SK-N-SH treated with all-trans-retinoic acid at 6 μM for 48 hours (cell line): ENCODE data around the gene LTBR.

Experiments used
- ATAC-seq: fragments of 200-7000 bp; cut with Tn5 transposase; 3 replicates; pipeline ENCODE4 v1.9.1; 2020; ENCODE audit warnings: mild to moderate bottlenecking, moderate library complexity
- ARNTL ChIP-seq: fragments of 450-650 bp; formaldehyde crosslinking; IDR thresholded peaks from 2 replicates; pipeline ENCODE4 v1.5.0; 2020; ENCODE audit warnings: low read depth, mild to moderate bottlenecking, moderate library complexity, borderline replicate concordance
- BACH2 ChIP-seq: fragments of 250-450 bp; sonication (Bioruptor Pico); IDR thresholded peaks from 2 replicates; pipeline ENCODE4 v1.9.0; 2021; ENCODE audit warnings: mild to moderate bottlenecking, borderline replicate concordance
- CREB5 ChIP-seq: fragments of 250-450 bp; sonication (Bioruptor Pico); IDR thresholded peaks from 2 replicates; pipeline ENCODE4 v1.5.1; 2020; ENCODE audit warnings: low read depth, mild to moderate bottlenecking, moderate library complexity
- CSDC2 ChIP-seq: fragments of 250-450 bp; sonication (Bioruptor Pico); IDR thresholded peaks from 2 replicates; pipeline ENCODE4 v1.5.0; 2020; ENCODE audit warnings: mild to moderate bottlenecking, moderate library complexity
- CSRNP3 ChIP-seq: fragments of 250-450 bp; sonication (Bioruptor Pico); IDR thresholded peaks from 2 replicates; pipeline ENCODE4 v1.5.1; 2021; ENCODE audit warnings: mild to moderate bottlenecking, moderate library complexity
- ESRRG ChIP-seq: fragments of 250-450 bp; sonication (Bioruptor Pico); IDR thresholded peaks from 2 replicates; pipeline ENCODE4 v1.6.1; 2021; ENCODE audit warnings: mild to moderate bottlenecking
- GLIS3 ChIP-seq: fragments of 250-450 bp; sonication (Bioruptor Pico); IDR thresholded peaks from 2 replicates; pipeline ENCODE4 v1.5.0; 2020; ENCODE audit warnings: mild to moderate bottlenecking, moderate library complexity
- ISL1 ChIP-seq: fragments of 250-450 bp; sonication (Bioruptor Pico); IDR thresholded peaks from 2 replicates; pipeline ENCODE4 v2.1.2; 2022; ENCODE audit warnings: mild to moderate bottlenecking, moderate library complexity
- OSR1 ChIP-seq: fragments of 250-450 bp; sonication (Bioruptor Pico); IDR thresholded peaks from 2 replicates; pipeline ENCODE4 v1.8.0; 2022; ENCODE audit warnings: moderate library complexity, mild to moderate bottlenecking, inconsistent platforms
- POU6F1 ChIP-seq: fragments of 250-450 bp; sonication (Bioruptor Pico); IDR thresholded peaks from 2 replicates; pipeline ENCODE4 v1.8.0; 2021; ENCODE audit warnings: low read depth, mild to moderate bottlenecking, moderate library complexity, borderline replicate concordance
- PPARA ChIP-seq: fragments of 250-450 bp; sonication (Bioruptor Pico); IDR thresholded peaks from 2 replicates; pipeline ENCODE4 v1.5.0; 2020; ENCODE audit warnings: mild to moderate bottlenecking, borderline replicate concordance
- RARB ChIP-seq: fragments of 250-450 bp; sonication (Bioruptor Pico); IDR thresholded peaks from 2 replicates; pipeline ENCODE4 v1.8.0; 2021; ENCODE audit warnings: mild to moderate bottlenecking, moderate library complexity
- TOX ChIP-seq: fragments of 250-450 bp; sonication (Bioruptor Pico); IDR thresholded peaks from 2 replicates; pipeline ENCODE4 v1.8.0; 2021; ENCODE audit warnings: mild to moderate bottlenecking, moderate library complexity, borderline replicate concordance
- TSHZ2 ChIP-seq: fragments of 250-450 bp; sonication (Bioruptor Pico); IDR thresholded peaks from 2 replicates; pipeline ENCODE4 v1.5.0; 2020; ENCODE audit warnings: mild to moderate bottlenecking, moderate library complexity
- ZC3H10 ChIP-seq: fragments of 250-450 bp; sonication (Bioruptor Pico); IDR thresholded peaks from 2 replicates; pipeline ENCODE4 v1.5.1; 2021; ENCODE audit warnings: mild to moderate bottlenecking, moderate library complexity
- ZFP3 ChIP-seq: fragments of 250-450 bp; sonication (Bioruptor Pico); IDR thresholded peaks from 2 replicates; pipeline ENCODE4 v1.5.0; 2020; ENCODE audit warnings: mild to moderate bottlenecking, moderate library complexity
- ZNF565 ChIP-seq: fragments of 450-650 bp; formaldehyde crosslinking; conservative IDR thresholded peaks from 2 replicates; pipeline ENCODE4 v1.5.0; 2020; ENCODE audit warnings: low read depth, mild to moderate bottlenecking, moderate library complexity
- ZNF8 ChIP-seq: fragments of 450-650 bp; formaldehyde crosslinking; IDR thresholded peaks from 2 replicates; pipeline ENCODE4 v1.5.0; 2020; ENCODE audit warnings: mild to moderate bottlenecking, moderate library complexity

The LTBR gene

GRCh38 chr12:6382371-6382770 lies 1.6 kb upstream of the LTBR start (continued):
- no peak for TF ChIP-seq CREB5 (CRISPR knock-in tag)
- no peak for TF ChIP-seq TSHZ2 (CRISPR knock-in tag)
- TF ChIP-seq ISL1 (CRISPR knock-in tag): no peak
- no peak for TF ChIP-seq ZNF8 (CRISPR knock-in tag)
- no peak for TF ChIP-seq PPARA (CRISPR knock-in tag)
- TF ChIP-seq CSRNP3: no peak
- no peak for TF ChIP-seq ARNTL (CRISPR knock-in tag)
- no peak for TF ChIP-seq ZFP3 (CRISPR knock-in tag)
- TF ChIP-seq ESRRG: no peak

- TF ChIP-seq BACH2 (CRISPR knock-in tag): no peak
- no peak for TF ChIP-seq RARB
- TF ChIP-seq CREB5 (CRISPR knock-in tag): no peak
- no peak for ATAC-seq
These were observed 980 bp upstream of the LTBR start for GRCh38 chr12:6382982-6383381.

- no peak for ATAC-seq
- no peak for TF ChIP-seq ZC3H10 (CRISPR knock-in tag)
- no peak for TF ChIP-seq GLIS3 (CRISPR knock-in tag)
- TF ChIP-seq ZNF565: no peak
These were observed 806 bp downstream of the LTBR start for GRCh38 chr12:6384499-6385436.

GRCh38 chr12:6386038-6386437 lies 2.1 kb downstream of the LTBR start:
- no peak for TF ChIP-seq TOX (CRISPR knock-in tag)
- no peak for TF ChIP-seq PPARA (CRISPR knock-in tag)
- TF ChIP-seq CSDC2 (CRISPR knock-in tag): no peak
- no peak for TF ChIP-seq OSR1 (CRISPR knock-in tag)
- TF ChIP-seq POU6F1 (CRISPR knock-in tag): no peak
- no peak for TF ChIP-seq CREB5 (CRISPR knock-in tag)
- no peak for TF ChIP-seq BACH2 (CRISPR knock-in tag)
- no peak for TF ChIP-seq CSRNP3

More at GRCh38 chr12:6386038-6386437, 2.1 kb downstream of the LTBR start:
- no peak for ATAC-seq
